Measurements from ENCODE around the gene DNAJB9.
"Not testable (repeated sequence)": the region's sequence is repeated elsewhere in the genome, so short reads cannot be mapped to it uniquely, and the experiment has no call there.

The DNAJB9 gene

GRCh38 chr7:108529341-108529740, 40.3 kb upstream of the DNAJB9 start:
- H3K4me3 ChIP-seq (ENCODE audit: low read depth, low read length) = no peak overlapping the region
- in situ Hi-C loops (cut with HindIII; ENCODE audit: low sequenced_read_pairs) = no loop called here
- TF ChIP-seq CTCF (IDR thresholded peaks at IDR 0.05; ENCODE audit: low read depth, low read length) = no peak
- DNase-seq (ENCODE audit: low read depth, low spot score) = no peak

GRCh38 chr7:108533712-108534111, 36.0 kb upstream of the DNAJB9 start:
- no peak for DNase-seq (ENCODE audit: low read depth, low spot score)
- in situ Hi-C loops (cut with HindIII; ENCODE audit: low sequenced_read_pairs) = no loop called here
- no peak for TF ChIP-seq CTCF (IDR thresholded peaks at IDR 0.05; ENCODE audit: low read depth, low read length)
- no peak overlapping the region for H3K4me3 ChIP-seq (ENCODE audit: low read depth, low read length)

GRCh38 chr7:108535257-108535656, 34.4 kb upstream of the DNAJB9 start:
- no peak overlapping the region for H3K4me3 ChIP-seq (ENCODE audit: low read depth, low read length)
- in situ Hi-C loops (cut with HindIII; ENCODE audit: low sequenced_read_pairs) = no loop called here
- no peak for DNase-seq (ENCODE audit: low read depth, low spot score)
- TF ChIP-seq CTCF (IDR thresholded peaks at IDR 0.05; ENCODE audit: low read depth, low read length) = no peak

GRCh38 chr7:108535744-108536143, 33.9 kb upstream of the DNAJB9 start:
- in situ Hi-C loops (cut with HindIII; ENCODE audit: low sequenced_read_pairs) = no loop called here
- no peak overlapping the region for H3K4me3 ChIP-seq (ENCODE audit: low read depth, low read length)
- no peak for DNase-seq (ENCODE audit: low read depth, low spot score)
- no peak for TF ChIP-seq CTCF (IDR thresholded peaks at IDR 0.05; ENCODE audit: low read depth, low read length)

- TF ChIP-seq CTCF (IDR thresholded peaks at IDR 0.05; ENCODE audit: low read depth, low read length) = no peak
- in situ Hi-C loops (cut with HindIII; ENCODE audit: low sequenced_read_pairs) = no loop called here
- no peak overlapping the region for H3K4me3 ChIP-seq (ENCODE audit: low read depth, low read length)
- no peak for DNase-seq (ENCODE audit: low read depth, low spot score)
These were observed 32.4 kb upstream of the DNAJB9 start for GRCh38 chr7:108537229-108537628.

- DNase-seq (ENCODE audit: low read depth, low spot score); H3K4me3 ChIP-seq (ENCODE audit: low read depth, low read length); in situ Hi-C loops (cut with HindIII; ENCODE audit: low sequenced_read_pairs): not testable (repeated sequence)
These were observed 31.4 kb upstream of the DNAJB9 start for GRCh38 chr7:108538236-108538635.

GRCh38 chr7:108538685-108539084, 31.0 kb upstream of the DNAJB9 start:
- H3K4me3 ChIP-seq (ENCODE audit: low read depth, low read length); DNase-seq (ENCODE audit: low read depth, low spot score); in situ Hi-C loops (cut with HindIII; ENCODE audit: low sequenced_read_pairs): not testable (repeated sequence)

- in situ Hi-C loops (cut with HindIII; ENCODE audit: low sequenced_read_pairs) = no loop called here
- DNase-seq (ENCODE audit: low read depth, low spot score) = no peak
- no peak for TF ChIP-seq CTCF (IDR thresholded peaks at IDR 0.05; ENCODE audit: low read depth, low read length)
- H3K4me3 ChIP-seq (ENCODE audit: low read depth, low read length) = no peak overlapping the region
These were observed 28.2 kb upstream of the DNAJB9 start for GRCh38 chr7:108541478-108541877.

- DNase-seq (ENCODE audit: low read depth, low spot score); H3K4me3 ChIP-seq (ENCODE audit: low read depth, low read length); in situ Hi-C loops (cut with HindIII; ENCODE audit: low sequenced_read_pairs): not testable (repeated sequence)
These were observed 21.4 kb upstream of the DNAJB9 start for GRCh38 chr7:108548141-108548896.

- DNase-seq (ENCODE audit: low read depth, low spot score); in situ Hi-C loops (cut with HindIII; ENCODE audit: low sequenced_read_pairs); H3K4me3 ChIP-seq (ENCODE audit: low read depth, low read length): not testable (repeated sequence)
These were observed 13.0 kb upstream of the DNAJB9 start for GRCh38 chr7:108556665-108557064.
